Body of pancreas (tissue), 4 donors: ENCODE data around the gene RGS5.

Experiments
- CTCF ChIP-seq, 7 experiments: fragments of 450-650 bp in 4 of 7; fragments of 200-600 bp in 3 of 7; sonication (generic) in 3 of 7; IDR thresholded peaks; one replicate each; pipeline ENCODE4 v1.5.1; 2016 to 2019; ENCODE audit warnings: antibody characterized with exemption in 7 of 7
- POLR2A ChIP-seq, 3 donors: fragments of 450-650 bp; IDR thresholded peaks; one replicate each; pipeline ENCODE4 v1.6.1; 2016; ENCODE audit warnings: antibody characterized with exemption in 3 of 3, mild to moderate bottlenecking in 2 of 3

- TF ChIP-seq CTCF (IDR thresholded peaks at IDR 0.05) (no peak), POLR2A (IDR thresholded peaks at IDR 0.05) (no peak)
Observed at GRCh38 chr1:163203561-163203960, 845 bp upstream of the RGS5 start.
